HPDE6-E6E7 (cell line): ENCODE measurements around the gene CDH13.

Source experiments
- DNase-seq: peaks from one replicate; pipeline ENCODE4 v3.0.0; 2011; ENCODE audit warnings: missing footprints; ENCODE audit errors: extremely low spot score

CDH13 gene

DNA sequence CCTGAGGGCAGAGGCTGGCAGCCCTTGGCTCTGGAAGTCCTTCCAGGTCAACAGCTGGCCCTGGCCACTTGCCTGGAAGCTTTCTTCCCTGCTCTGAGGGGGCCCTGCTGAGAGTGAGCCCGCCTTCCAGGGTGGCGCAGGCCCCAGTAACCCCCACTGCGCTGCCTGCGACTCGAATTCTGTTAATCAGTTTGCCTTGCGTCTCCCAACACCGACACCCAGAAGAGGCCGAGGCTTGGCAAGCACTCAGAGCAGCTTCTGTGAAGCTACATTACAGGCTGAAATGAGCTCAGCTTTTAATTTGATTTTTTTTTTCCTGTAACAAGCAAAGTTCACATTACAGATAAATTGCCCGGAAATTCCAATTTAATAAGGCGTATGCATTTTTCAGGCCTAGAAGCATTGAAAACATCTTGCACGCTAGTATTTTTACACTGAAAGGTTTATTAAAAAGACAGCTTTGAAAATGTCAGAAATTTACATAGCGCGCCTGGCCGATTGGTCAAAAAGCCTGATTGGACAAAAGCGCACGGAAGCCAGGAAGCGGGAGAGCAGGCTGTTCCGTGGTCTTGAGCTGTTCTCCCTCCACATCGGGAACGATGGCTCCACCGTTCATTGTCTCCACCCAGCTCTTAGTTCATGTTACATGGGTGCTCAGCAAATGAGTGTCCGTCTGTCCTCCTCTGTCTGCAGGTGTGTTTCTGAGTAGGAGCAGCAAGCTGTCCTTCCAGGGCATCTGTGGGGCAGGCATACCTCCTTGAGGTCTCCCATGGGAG, 1115.5 kb downstream of the CDH13 start:
- no peak for DNase-seq

DNA sequence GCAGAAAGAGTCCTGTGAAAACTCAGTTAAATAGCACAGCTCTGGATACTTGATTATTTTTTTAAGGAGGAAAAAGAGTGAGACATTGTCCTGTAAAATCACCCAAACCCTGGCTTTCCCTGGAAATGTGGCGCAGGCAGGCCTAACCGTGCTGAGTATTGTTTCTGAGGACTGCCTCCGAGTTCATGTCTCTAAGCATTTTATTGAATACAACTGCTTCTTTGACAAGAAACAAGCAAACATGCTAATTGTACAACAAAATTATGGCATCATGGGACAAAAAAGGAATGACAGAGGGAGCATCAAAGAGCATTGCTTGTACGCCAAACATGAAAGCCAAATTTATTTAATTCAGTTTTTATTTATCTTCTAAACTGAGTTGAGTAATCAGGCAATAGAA, 1116.5 kb downstream of the CDH13 start:
- no peak for DNase-seq

DNA sequence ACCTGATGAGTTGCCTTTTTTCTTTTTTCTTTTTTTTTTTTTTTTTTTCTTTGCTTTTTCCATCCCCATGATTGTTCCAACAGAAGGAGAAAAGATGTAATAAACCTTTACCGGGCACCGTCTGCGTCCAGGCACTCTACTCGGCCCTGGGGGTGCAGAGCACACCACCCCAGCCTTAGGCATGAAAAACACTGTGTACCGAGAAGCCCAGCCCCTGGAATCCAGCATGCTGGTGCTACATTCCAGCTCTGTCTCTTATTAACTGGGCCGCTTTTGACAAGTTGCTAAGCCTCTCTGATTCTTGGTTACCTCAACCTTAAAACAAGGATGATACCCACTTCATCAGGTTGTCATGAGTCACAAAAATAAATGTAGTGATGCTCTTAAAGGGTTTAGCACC, 1117.0 kb downstream of the CDH13 start:
- no peak for DNase-seq

DNA sequence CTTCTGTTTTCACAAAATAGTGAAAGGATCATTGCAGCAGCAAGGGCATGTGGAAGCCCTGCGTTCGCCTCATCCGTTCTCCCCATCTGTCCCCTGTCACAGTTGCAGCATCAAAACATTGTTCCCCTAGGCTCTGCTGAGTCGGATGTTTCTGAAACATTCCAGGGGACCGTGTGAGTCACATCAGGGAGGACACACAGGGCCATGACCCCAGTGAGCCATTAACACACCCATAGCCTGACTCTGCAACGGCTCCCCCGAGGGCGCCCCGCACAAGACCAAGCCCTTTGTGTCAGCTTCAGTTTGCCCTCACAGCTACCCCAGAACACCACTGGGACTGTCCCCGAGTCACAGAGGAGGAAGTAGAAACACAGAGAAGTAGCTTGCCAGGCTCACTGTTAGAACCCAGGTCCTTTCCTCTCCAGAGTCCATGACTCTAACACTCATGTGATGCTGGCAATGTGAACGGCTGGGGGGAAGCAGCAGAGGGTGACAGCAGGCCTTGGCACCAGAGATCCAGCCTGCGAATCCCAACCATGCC, 1117.7 kb downstream of the CDH13 start:
- no peak for DNase-seq

DNA sequence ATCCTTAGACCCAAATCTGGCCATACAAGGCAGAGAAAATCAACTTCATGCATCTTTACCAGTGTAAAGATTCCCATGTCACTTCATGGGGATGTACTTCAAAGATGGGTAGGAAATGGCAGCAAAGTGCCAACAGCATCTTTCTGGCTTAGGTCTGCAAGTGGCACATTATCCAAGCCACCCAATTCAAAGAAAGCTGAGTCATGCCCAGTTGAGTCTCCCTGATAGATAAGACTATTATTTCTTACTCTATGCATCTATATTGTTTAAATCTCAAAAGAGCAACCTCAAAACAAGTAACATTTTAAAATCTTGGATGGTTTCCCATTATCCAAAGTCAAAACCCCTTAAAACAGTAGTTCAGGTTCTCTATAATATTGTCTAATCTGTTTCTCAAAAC, 1119.8 kb downstream of the CDH13 start:
- DNase-seq: no peak

DNA sequence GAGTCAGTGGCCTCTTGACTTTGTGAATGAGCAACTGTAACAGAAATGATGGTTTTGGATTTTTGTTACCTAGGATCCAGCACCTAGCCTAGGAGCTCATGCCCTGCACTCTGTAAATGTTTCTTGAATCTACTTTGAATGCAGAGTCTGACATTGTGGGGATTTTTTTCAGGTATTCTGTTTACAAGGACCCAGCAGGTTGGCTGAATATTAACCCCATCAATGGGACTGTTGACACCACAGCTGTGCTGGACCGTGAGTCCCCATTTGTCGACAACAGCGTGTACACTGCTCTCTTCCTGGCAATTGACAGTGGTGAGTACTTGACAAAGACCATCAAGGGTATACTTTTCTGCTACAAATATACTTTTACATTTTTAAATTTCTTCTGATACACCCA, 1121.2 kb downstream of the CDH13 start:
- no peak for DNase-seq

DNA sequence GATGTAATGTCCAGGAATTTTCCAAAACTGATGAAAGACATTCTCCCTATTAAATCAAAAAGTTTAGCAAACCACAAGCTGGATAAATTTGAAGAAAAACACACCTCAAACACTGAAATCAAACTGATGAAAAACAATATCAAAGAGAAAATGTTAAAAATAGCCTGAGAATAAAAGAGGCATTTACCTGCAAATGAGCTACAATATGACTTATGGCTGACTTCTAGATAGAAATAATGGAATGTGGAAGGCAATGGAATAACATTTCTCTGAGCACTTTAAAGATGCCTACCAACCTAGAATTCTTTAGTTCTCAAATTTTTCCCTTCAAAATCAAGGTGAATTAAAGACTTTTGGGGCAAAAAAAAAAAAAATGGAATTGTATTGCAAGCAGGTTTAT, 1128.6 kb downstream of the CDH13 start:
- no peak for DNase-seq

DNA sequence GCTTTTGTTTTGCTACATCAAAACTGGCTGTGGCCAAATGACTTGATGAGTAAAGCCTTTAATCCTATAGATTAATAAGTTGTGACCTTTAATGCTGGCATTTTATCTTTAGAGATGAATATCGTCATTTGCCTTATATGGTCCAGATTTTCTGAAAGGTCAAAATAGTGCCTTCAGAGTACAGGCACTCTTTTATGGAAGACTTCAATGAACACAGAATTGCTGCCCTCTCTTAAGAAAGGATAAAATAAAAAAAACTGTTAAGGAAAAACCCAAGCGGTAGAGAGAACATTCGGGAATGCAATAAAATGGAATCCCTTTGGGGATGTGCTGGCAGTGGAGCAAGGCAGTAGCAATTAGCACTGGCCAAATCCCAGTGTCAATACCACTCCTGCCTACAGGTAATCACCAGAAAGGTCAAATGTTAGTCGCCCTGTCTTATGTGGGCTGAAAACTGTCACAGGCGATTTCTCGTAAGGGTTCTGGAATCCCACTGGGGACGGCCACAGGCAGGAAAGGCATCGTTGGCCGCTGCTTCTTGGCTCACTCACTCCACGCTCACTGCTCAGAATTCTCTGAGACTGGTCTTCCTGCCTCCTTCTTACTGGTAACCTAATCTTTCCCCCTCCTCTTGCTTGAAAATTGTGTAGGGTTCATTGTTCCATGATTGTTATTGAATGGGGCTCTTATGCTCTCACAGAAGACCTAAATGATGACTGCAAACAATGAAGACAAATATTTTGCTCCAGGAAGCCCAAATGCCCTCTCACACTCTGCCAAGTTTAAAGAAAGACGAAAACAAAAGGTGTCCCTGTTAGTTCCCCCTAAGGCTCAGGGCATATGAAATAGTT, 1135.6 kb downstream of the CDH13 start:
- DNase-seq: no peak

DNA sequence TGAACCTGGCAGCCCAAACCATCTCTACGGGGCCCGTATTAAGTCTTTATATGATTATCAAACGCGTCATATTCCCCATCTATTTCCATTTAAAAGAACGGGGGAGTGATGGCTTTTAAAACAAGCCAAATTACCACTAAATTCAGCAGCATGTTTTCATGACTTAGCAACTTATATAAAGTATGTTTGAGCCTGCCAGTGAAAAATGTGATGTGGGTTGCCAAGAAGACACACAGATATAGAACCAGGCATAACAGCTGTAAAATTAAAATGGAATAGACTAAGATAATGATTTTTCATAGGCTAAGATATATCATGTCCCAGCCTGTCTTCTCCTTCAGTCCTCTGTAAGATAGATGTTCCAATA, 1136.2 kb downstream of the CDH13 start:
- no peak for DNase-seq

DNA sequence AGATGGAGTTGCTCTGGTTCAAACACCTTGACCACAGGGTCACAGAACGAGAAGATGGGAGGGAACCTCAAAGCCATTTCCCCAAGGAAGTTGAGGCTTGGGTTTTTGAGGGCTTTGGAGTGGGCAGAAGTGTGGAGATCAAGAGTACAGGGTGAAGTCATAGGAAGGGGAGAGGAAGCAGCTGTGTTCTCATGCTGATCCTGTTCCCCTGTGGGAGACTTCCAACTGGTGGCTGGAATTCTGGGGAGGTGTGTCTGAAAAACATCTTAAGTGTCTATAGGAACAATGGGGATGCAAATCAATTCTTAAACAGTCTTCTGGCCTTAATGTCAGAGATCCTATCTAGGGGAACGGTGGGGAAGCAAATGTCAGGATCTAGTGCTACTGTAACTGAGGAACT, 1142.2 kb downstream of the CDH13 start:
- DNase-seq: no peak

DNA sequence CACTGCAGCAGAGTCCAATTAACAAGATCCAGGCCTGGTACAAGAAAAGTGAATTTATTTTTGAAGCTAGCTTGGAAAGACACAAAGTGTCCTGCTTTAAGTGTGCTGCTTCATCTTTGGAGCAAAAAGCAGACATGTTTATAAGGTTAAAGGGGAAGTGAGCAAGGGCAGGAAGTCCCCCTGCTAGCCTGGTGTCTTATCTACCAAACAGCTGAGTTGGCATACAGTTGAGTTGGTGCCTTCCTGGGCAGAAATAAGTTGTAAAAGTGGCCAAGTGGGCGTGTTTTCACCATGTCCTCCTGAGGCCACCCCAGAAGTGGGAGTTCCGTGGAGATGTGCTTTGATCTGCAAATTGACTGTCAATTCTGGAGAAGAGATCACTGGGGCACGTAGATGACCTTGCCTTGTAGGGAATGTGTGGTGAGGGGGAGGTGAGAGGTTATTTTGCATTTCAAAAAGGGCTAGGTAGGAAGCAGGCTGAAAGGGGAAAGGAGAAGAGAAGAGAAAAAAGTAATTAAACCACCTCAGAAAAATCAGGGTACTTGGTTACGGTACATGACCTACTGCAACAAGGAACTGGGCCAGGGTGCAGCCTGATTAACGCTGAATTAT, 1142.7 kb downstream of the CDH13 start:
- DNase-seq: no peak

DNA sequence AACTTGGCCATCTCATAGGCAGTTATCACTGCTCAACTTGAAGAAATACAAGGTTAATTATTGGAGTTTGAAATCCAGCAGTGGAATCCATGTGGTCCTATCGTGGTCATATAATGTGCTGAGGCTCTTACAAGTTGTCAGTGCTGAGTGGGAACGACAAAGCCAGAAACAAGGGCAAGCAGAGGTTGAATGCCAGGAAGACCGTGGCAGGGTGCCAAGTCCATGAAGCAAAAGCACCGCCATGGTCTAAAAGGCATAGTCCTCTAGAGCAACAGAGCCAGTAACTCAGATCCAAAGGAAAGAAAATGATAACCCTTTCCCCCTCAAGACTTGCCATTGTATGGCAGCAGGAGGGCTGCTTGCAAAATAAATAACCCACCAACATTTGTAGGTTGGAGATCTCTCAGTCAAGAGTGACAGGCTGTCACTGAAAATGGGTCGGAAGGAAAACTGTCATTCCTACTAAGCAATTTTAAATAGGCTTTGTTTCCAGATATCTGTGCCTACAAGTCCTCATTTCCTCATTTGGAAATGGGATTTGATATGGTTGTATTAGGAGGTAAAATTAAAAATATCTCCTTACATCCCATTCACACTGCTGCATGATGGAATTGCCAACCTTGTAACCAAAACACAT, 1144.7 kb downstream of the CDH13 start:
- DNase-seq: no peak

DNA sequence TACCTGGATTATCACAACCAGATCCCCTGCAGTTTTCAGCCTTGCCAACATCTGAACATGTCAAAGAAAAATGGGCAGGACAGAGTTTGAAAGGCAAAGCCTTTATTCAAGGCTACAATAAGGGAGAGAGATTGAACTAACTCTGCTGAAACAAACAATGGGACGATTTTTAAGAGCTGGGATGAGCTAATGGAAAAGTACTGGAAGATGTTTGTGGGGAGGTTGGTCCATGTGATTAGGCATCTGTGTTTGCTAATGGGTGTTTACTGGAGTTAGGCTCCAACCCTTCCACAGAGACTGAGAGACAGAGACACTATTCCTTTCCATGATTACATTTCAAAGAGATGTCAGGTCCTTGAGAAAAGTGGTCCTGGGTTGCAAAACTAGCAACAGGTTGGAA, 1146.0 kb downstream of the CDH13 start:
- no peak for DNase-seq

DNA sequence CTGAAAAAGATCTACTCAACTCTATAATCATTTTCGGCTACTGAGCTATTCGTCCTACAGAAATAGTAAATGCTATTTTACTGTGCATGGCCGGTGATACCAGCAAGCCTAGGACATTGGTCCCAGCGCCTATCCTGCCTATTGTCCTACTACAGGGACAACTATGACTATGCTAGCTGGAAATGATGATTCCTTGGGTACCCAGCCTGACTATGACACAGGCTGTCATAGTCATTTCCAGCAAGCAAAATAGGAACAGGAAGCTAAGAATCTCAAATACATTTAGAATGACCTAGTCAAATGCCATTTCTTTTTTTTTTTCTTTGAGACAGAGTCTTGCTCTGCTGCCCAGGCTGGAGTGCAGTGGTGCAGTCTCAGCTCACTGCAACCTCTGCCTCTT, 1147.3 kb downstream of the CDH13 start:
- DNase-seq: no peak

DNA sequence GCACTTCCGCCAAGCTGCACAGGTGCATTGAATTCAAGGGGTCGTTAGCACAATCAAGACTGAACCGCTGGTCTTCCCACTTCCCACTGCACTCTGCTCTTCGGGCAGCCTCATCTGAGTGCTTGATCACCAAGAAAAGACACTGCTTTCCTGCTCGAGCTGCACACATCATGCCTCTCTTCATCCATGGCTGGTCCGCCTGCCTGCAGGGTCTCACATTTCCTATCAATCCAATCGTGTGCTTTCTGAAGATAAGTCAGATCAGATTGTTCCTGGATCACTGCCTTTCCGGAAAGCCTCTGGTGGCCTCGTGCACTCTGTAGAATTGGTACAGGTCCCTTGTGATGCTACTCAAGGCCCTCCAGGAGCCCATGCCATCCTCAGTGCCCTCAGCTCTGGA, 1150.2 kb downstream of the CDH13 start:
- no peak for DNase-seq

DNA sequence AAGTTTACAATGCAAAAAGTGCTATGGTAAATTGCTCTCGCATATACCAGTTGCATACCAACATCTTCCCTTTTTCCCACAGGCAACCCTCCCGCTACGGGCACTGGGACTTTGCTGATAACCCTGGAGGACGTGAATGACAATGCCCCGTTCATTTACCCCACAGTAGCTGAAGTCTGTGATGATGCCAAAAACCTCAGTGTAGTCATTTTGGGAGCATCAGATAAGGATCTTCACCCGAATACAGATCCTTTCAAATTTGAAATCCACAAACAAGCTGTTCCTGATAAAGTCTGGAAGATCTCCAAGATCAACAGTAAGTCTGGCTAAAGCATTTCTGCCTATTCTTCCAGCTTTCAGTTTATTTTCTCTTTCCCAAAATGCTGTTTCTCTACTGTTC, 1153.1 kb downstream of the CDH13 start:
- DNase-seq: no peak

DNA sequence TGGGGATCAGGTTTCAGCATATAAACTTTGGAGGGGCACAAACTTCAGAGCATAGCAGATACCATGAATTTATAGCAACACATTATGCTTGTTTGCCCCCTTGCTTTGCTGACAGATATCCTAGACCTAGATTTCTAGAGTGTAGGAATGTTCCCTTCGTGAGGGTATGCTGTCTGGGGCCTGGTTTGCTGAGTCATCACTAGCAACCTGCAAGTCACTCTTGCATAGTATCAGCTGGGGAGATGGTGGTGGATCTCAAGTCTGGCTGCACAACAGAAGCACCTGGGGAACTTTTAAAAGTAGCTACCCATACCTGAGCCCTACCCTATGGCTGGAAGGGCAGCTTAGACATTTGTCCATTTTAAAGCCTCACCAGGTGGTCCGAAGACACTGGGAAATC, 1158.7 kb downstream of the CDH13 start:
- DNase-seq: no peak

DNA sequence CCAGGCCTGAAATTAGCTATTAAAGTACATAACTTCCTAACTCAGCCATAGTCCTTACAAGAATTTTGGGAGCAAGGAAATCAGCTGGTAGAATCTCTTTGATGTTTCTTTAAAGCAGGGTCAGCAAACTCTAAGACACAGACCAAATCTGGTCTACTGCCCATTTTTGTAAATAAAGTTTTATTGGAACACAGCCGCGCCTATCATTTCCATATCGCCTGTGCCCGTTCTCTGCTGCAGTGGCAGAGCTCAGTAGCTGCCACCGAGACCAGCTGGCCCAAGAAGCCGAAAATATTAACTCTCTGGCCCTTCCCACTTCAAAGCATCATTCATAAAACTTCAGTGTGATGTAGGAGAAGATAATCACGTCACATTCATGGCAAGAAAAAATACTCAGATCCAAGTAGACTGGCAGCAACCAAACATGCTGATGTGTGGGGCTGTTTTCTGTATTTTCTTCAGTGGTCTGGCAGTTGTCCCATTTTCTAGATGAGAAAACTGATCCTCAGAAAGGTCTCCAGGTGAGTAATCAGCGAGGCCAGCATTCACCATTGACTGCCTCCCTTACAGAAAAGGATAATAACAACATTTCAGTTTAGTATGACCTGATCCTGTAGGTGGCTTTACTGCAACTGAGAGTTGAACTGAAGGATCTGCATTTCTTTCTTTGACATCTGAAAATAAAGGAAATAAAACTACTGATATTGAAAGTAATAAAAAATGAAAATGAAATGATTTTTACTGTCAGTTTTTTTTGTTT, 1163.1 kb downstream of the CDH13 start:
- no peak for DNase-seq

DNA sequence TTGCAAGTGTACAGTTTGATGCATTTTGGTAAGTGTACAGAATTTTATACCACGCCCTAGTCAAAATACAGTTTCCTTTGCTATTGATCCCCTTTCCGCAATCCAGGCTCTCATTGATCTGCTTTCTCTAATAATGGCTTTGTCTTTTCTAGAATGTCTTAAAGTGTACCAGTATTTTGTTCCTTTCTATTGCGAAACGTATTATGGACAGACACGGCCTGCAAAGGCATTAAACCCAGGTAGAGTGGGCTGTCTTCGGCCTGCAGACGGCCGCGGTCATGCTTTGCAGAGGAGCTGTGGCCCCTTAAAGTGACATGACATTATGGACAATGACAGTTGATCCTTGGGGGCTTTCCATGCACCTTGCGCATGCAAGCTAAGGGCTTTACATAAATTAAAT, 1165.1 kb downstream of the CDH13 start:
- no peak for DNase-seq

DNA sequence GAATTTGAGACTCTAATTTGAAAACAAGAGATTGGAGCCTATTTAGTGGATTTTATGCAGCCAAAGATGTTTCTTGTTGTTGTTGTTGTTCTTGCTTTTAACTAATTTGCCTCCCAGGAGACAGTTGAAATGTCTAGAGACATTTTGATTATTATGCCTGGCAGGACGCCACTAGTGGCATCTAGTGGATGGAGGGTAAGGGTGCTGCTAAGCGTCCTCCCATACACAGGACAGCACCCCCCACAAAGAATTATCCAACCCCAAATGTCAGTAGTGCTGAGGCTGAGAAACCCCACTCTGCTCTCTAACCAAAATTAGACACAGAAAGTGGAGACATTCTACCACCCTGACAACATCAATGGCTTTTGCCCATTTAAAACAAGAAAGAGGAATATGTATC, 1165.6 kb downstream of the CDH13 start:
- DNase-seq: no peak

DNA sequence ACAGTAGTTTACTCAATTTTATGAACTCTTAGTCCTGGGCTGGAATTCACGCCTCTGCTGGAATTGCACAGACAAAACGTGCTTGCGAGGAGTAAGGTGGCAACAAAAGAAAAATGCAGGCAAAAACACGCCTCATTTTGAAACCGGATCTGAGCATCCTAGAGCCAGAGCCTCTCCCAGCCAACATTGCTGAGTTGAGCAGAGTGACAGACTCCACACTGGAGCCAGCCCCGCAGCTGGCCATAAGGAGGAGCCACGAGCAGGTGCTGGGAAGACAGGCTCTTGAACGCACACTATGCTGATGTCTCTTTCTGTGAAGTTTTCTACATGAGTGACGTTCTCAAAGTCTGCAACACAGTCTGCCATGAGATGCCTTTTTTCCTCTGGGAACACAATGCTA, 1166.4 kb downstream of the CDH13 start:
- no peak for DNase-seq
